ENCODE measurements around the gene GADD45GIP1. TPM values are rescaled to one million over a fixed set of nuclear protein-coding genes. Genes with fewer than 3 reads are reported as not detected.
A peak's percentile ranks its signal among the peaks of the same experiment; 100 is the strongest.
"Not testable (repeated sequence)": the region's sequence is repeated elsewhere in the genome, so short reads cannot be mapped to it uniquely, and the experiment has no call there.

Gene GADD45GIP1
- total RNA-seq, 1 donor from 2014 or later, result 27.1 TPM

- no peak overlapping the region for H3K4me3 ChIP-seq (ENCODE audit: low read depth, low read length)
- DNase-seq (ENCODE audit: low read depth) (no peak), FAIRE-seq (no peak)
- TF ChIP-seq CTCF (IDR thresholded peaks at IDR 0.05; ENCODE audit: insufficient read depth, low read length, severe bottlenecking), result no peak
- H3K27me3 ChIP-seq (ENCODE audit: control insufficient read depth, insufficient read depth, low read length), result no peaks in the 10 kb centered on the region
- H3K36me3 ChIP-seq (ENCODE audit: control insufficient read depth, insufficient read depth, low read length), result peaks cover 34% of the 10 kb centered on the region
Measured at GRCh38 chr19:12953138-12953798, 3.8 kb downstream of the GADD45GIP1 start.

GRCh38 chr19:12952488-12953137 is 4.4 kb downstream of the GADD45GIP1 start:
- FAIRE-seq (no peak), DNase-seq (ENCODE audit: low read depth) (peak; percentile 61)
- H3K36me3 ChIP-seq (ENCODE audit: control insufficient read depth, insufficient read depth, low read length), result peaks cover 39% of the 10 kb centered on the region

GRCh38 chr19:12952050-12952449 is 5.0 kb downstream of the GADD45GIP1 start:
- not testable (repeated sequence) for H3K27me3 ChIP-seq (ENCODE audit: control insufficient read depth, insufficient read depth, low read length); FAIRE-seq; DNase-seq (ENCODE audit: low read depth); H3K4me3 ChIP-seq (ENCODE audit: low read depth, low read length)
- peaks cover 39% of the 10 kb centered on the region for H3K36me3 ChIP-seq (ENCODE audit: control insufficient read depth, insufficient read depth, low read length)

More at GRCh38 chr19:12952488-12953137, 4.4 kb downstream of the GADD45GIP1 start:
- TF ChIP-seq CTCF (IDR thresholded peaks at IDR 0.05; ENCODE audit: insufficient read depth, low read length, severe bottlenecking), result no peak
- Histone ChIP-seq H3K4me3 (ENCODE audit: low read depth, low read length) (no peak overlapping the region), H3K27me3 (ENCODE audit: control insufficient read depth, insufficient read depth, low read length) (no peaks in the 10 kb centered on the region)

- FAIRE-seq (no peak), DNase-seq (ENCODE audit: low read depth) (no peak)
- Histone ChIP-seq H3K27me3 (ENCODE audit: control insufficient read depth, insufficient read depth, low read length) (no peaks in the 10 kb centered on the region), H3K4me3 (ENCODE audit: low read depth, low read length) (no peak overlapping the region), H3K36me3 (ENCODE audit: control insufficient read depth, insufficient read depth, low read length) (peaks cover 40% of the 10 kb centered on the region)
- TF ChIP-seq CTCF (IDR thresholded peaks at IDR 0.05; ENCODE audit: insufficient read depth, low read length, severe bottlenecking), result no peak
Measured at GRCh38 chr19:12949363-12950283, 7.4 kb downstream of the GADD45GIP1 start.

GRCh38 chr19:12948612-12949362 is 8.2 kb downstream of the GADD45GIP1 start:
- H3K36me3 ChIP-seq (ENCODE audit: control insufficient read depth, insufficient read depth, low read length), result peaks cover 36% of the 10 kb centered on the region

More at GRCh38 chr19:12948612-12949362, 8.2 kb downstream of the GADD45GIP1 start:
- DNase-seq (ENCODE audit: low read depth) (no peak), FAIRE-seq (no peak)
- no peak overlapping the region for H3K4me3 ChIP-seq (ENCODE audit: low read depth, low read length)
- no peaks in the 10 kb centered on the region for H3K27me3 ChIP-seq (ENCODE audit: control insufficient read depth, insufficient read depth, low read length)
- TF ChIP-seq CTCF (IDR thresholded peaks at IDR 0.05; ENCODE audit: insufficient read depth, low read length, severe bottlenecking), result no peak

Data from bronchial epithelial cell (primary cell).